Smooth muscle cell (in vitro differentiated cells): ENCODE data around the gene PRLH. TPM values are rescaled to one million over a fixed set of nuclear protein-coding genes. Genes with fewer than 3 reads are reported as not detected.

Source experiments
- DNase-seq: peaks from one replicate; lab custom pipeline; 2025; ENCODE audit not compliant: unreplicated experiment; lab: John Stamatoyannopoulos, UW
- H2AFZ ChIP-seq: fragments of 200-600 bp; sonication (generic); 2 replicates; pipeline ENCODE4 v1.6.0; 2016; ENCODE audit warnings: antibody characterized with exemption, low read depth, mild to moderate bottlenecking
- H3F3A ChIP-seq: fragments of 200-600 bp; sonication (generic); 2 replicates; pipeline ENCODE4 v1.6.0; 2017; ENCODE audit warnings: antibody characterized with exemption, low read depth
- H3K27ac ChIP-seq: fragments of 200-600 bp; sonication (generic); 2 replicates; pipeline ENCODE4 v1.5.1; 2016; ENCODE audit warnings: low read depth, mild to moderate bottlenecking
- H3K27me3 ChIP-seq: fragments of 200-600 bp; sonication (generic); 2 replicates; pipeline ENCODE4 v1.6.1; 2016; ENCODE audit warnings: low read depth, mild to moderate bottlenecking
- H3K36me3 ChIP-seq: fragments of 200-600 bp; sonication (generic); 2 replicates; pipeline ENCODE4 v1.5.1; 2016; ENCODE audit warnings: low read depth
- H3K4me1 ChIP-seq: fragments of 200-600 bp; sonication (generic); 2 replicates; pipeline ENCODE4 v1.5.1; 2016; ENCODE audit warnings: low read depth
- H3K4me2 ChIP-seq: fragments of 200-600 bp; sonication (generic); 2 replicates; pipeline ENCODE4 v1.6.0; 2016; ENCODE audit warnings: mild to moderate bottlenecking
- H3K4me3 ChIP-seq: fragments of 200-600 bp; sonication (generic); 2 replicates; pipeline ENCODE4 v1.5.1; 2016; ENCODE audit warnings: mild to moderate bottlenecking
- H3K79me2 ChIP-seq: fragments of 200-600 bp; sonication (generic); 2 replicates; pipeline ENCODE4 v1.6.0; 2016; ENCODE audit warnings: low read depth, mild to moderate bottlenecking
- H3K9ac ChIP-seq: fragments of 200-600 bp; sonication (generic); 2 replicates; pipeline ENCODE4 v1.6.0; 2016; ENCODE audit warnings: low read depth
- H3K9me3 ChIP-seq: fragments of 200-600 bp; sonication (generic); replicated peaks from 2 replicates; pipeline ENCODE4 v1.5.1; 2016; ENCODE audit warnings: low read depth
- H4K20me1 ChIP-seq: fragments of 200-600 bp; sonication (generic); 2 replicates; pipeline ENCODE4 v1.6.0; 2016; ENCODE audit warnings: low read depth
- WGBS: methylation state at CpG from one replicate; pipeline ENCODE4 v1.1.7; 2016; ENCODE audit warnings: low lambda C conversion rate; 5-methylcytosine and 5-hydroxymethylcytosine counted together
- polyA plus RNA-seq: library from polyadenylated mRNA; unstranded; fragments of >200 nt; fragmentation: Nextera tagmentation; extraction: Ambion mirVana; gene quantifications from 2 replicates; pipeline ENCODE4 v1.2.1, GENCODE V29; 2016
- total RNA-seq: library from RNA; depleted of rRNA; stranded (reverse); fragments of >200 nt; gene quantifications from 2 replicates; pipeline ENCODE4 v1.2.3, GENCODE V29; 2014
- TF ChIP-seq, protein P1 (sequence below): fragments of 200-600 bp; sonication (generic); IDR thresholded peaks from 2 replicates; pipeline ENCODE4 v1.5.1; 2017; ENCODE audit warnings: borderline replicate concordance, mild to moderate bottlenecking, antibody characterized with exemption; ENCODE audit not compliant: insufficient read depth, poor library complexity, severe bottlenecking

The PRLH gene
- total and polyA plus RNA-seq, 2 experiments from 2014 or later = not detected

DNA sequence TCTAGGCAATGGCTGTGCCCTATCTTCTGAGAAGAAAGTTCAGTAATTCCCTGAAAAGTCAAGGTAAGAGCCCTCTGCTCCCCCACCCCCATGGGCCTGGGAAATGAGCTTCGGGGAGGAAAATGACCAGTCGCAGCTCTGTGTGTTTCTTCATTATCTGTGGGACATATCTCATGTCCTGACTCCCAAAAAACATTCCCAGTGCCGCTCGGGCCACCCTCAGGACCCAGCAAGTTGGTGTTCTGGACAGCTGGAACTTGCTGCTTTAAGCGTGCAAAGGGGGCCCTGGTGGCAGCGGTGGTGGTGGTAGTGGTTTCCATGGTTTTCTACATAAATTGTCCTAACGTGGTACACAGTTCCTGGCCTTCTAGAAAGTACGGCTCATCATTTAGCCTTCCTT, 17.2 kb upstream of the PRLH start:
- Histone ChIP-seq H3K4me3 (no peak overlapping the region), H3K36me3 (peaks cover 10% of the 10 kb centered on the region), H3F3A (no peaks in the 10 kb centered on the region), H3K79me2 (no peaks in the 10 kb centered on the region), H3K9ac (no peak overlapping the region), H3K4me2 (no peak overlapping the region), H4K20me1 (no peaks in the 10 kb centered on the region), H2AFZ (no peak overlapping the region), H3K4me1 (no peaks in the 10 kb centered on the region), H3K9me3 (no peaks in the 10 kb centered on the region), H3K27ac (no peak overlapping the region), H3K27me3 (no peaks in the 10 kb centered on the region)
- WGBS = 91% methylated on average over 8 of the region's 8 CpGs
- TF ChIP-seq, protein P1, sequence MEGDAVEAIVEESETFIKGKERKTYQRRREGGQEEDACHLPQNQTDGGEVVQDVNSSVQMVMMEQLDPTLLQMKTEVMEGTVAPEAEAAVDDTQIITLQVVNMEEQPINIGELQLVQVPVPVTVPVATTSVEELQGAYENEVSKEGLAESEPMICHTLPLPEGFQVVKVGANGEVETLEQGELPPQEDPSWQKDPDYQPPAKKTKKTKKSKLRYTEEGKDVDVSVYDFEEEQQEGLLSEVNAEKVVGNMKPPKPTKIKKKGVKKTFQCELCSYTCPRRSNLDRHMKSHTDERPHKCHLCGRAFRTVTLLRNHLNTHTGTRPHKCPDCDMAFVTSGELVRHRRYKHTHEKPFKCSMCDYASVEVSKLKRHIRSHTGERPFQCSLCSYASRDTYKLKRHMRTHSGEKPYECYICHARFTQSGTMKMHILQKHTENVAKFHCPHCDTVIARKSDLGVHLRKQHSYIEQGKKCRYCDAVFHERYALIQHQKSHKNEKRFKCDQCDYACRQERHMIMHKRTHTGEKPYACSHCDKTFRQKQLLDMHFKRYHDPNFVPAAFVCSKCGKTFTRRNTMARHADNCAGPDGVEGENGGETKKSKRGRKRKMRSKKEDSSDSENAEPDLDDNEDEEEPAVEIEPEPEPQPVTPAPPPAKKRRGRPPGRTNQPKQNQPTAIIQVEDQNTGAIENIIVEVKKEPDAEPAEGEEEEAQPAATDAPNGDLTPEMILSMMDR = no peak
- no peak for DNase-seq

DNA sequence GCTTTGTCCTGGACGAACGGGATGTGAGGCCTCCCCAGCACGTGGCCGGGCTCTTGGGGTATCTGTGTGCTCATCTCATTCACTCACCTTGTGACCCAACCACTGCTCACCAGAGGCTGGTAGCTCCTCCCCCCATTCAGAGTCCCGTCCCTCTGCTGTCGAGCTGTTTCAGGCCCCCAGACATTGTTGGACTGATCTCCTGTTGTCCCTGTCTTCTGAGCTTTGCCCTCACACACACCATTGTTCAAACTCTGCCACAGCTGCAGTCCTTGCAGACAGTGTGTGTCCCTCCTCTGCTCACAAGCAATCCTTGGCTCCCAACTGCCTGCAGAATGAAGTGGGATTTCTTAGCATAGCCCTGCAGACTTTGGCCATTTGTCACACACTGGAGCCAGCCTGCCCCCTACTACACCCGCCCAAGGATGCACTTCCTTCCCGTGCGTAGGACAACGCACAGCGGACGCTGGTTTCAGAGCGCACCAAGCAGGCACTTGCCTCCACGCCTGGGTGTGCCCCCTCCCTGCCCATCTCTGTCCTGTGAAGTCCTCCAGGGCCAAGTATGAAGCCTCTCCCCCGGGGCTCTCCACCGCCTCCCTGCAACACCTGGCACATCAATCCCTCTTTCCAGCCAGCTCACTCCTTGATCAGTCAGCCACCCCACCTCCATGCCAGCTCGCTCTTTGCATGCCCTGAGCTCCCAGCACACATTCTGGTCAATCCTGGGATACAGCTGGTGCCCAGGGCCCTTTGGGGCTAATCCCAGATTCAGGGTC, 16.5 kb upstream of the PRLH start:
- WGBS = 90% methylated on average over 17 of the region's 17 CpGs
- peaks cover 15% of the 10 kb centered on the region for H3K36me3 ChIP-seq
- TF ChIP-seq, protein P1 = no peak

DNA sequence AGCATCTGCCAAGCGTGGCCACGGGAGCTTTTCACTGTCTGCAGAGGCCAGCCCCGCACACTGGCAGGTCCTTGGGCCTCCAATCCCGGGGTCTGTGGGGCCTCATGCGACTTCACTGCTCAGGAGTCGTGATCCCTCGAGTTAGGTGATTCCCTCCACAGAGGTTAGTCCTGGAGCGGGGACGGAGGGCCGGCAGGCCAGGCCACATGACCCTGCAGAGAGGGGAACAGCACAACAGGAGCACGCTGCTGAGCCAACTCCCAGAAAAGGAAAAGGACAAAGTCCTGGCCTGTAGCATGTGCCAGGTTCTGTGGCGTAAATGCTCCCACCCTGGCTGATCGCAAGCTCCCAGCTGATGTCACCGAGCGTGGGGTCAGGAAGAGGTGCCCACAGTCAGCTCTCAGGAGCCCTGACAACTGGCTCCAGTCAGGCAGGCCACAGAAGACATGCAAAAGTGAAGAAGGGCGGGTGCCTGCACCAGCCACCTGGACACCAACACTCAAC, 15.3 kb upstream of the PRLH start:
- DNase-seq = no peak
- no peak overlapping the region for H3K27ac ChIP-seq

More for the DNA sequence above, 16.5 kb upstream of the PRLH start:
- no peaks in the 10 kb centered on the region for H3K9me3 ChIP-seq
- H3K4me3 ChIP-seq = no peak overlapping the region
- H2AFZ ChIP-seq = no peak overlapping the region
- no peaks in the 10 kb centered on the region for H4K20me1 ChIP-seq
- H3K27me3 ChIP-seq = no peaks in the 10 kb centered on the region
- H3K4me1 ChIP-seq = no peaks in the 10 kb centered on the region
- H3K9ac ChIP-seq = no peak overlapping the region
- no peaks in the 10 kb centered on the region for H3F3A ChIP-seq
- no peaks in the 10 kb centered on the region for H3K79me2 ChIP-seq
- H3K27ac ChIP-seq = no peak overlapping the region
- H3K4me2 ChIP-seq = no peak overlapping the region
- DNase-seq = no peak

More for the DNA sequence above, 15.3 kb upstream of the PRLH start:
- Histone ChIP-seq H3K79me2 (no peaks in the 10 kb centered on the region), H4K20me1 (no peaks in the 10 kb centered on the region), H3K4me2 (no peak overlapping the region), H3K9ac (no peak overlapping the region), H3K4me1 (no peaks in the 10 kb centered on the region), H3K36me3 (peaks cover 17% of the 10 kb centered on the region), H2AFZ (no peak overlapping the region), H3K9me3 (peaks cover 7% of the 10 kb centered on the region), H3K27me3 (no peaks in the 10 kb centered on the region), H3F3A (no peaks in the 10 kb centered on the region), H3K4me3 (no peak overlapping the region)
- 96% methylated on average over 16 of the region's 16 CpGs for WGBS
- TF ChIP-seq, protein P1 = no peak
